DMS114 treated with DMSO at 0.1 percent for 48 hours (cell line): ENCODE data around the gene TMEM185B.
"Not testable (repeated sequence)": the region's sequence is repeated elsewhere in the genome, so short reads cannot be mapped to it uniquely, and the experiment has no call there.

ENCODE experiments used
- DNase-seq: peaks from one replicate; lab custom pipeline; 2025; ENCODE audit not compliant: unreplicated experiment; lab: John Stamatoyannopoulos, UW

The TMEM185B gene

GRCh38 chr2:120209427-120210269 is 13.6 kb downstream of the TMEM185B start:
- no peak for DNase-seq

GRCh38 chr2:120208381-120209353 is 14.5 kb downstream of the TMEM185B start:
- DNase-seq = no peak

GRCh38 chr2:120206022-120206581 is 17.1 kb downstream of the TMEM185B start:
- no peak for DNase-seq

GRCh38 chr2:120204945-120205670 is 18.1 kb downstream of the TMEM185B start:
- DNase-seq = no peak

- no peak for DNase-seq
Observed at GRCh38 chr2:120204417-120204816, 18.8 kb downstream of the TMEM185B start.

GRCh38 chr2:120204022-120204405 is 19.2 kb downstream of the TMEM185B start:
- no peak for DNase-seq

GRCh38 chr2:120203251-120204021 is 19.8 kb downstream of the TMEM185B start:
- DNase-seq = no peak

GRCh38 chr2:120199817-120200459 is 23.3 kb downstream of the TMEM185B start:
- not testable (repeated sequence) for DNase-seq

GRCh38 chr2:120195553-120195952 is 27.6 kb downstream of the TMEM185B start:
- DNase-seq = no peak

- no peak for DNase-seq
Observed at GRCh38 chr2:120192280-120192679, 30.9 kb downstream of the TMEM185B start.

- no peak for DNase-seq
Observed at GRCh38 chr2:120189189-120189588, 34.0 kb downstream of the TMEM185B start.

GRCh38 chr2:120182019-120182560 is 41.1 kb downstream of the TMEM185B start:
- no peak for DNase-seq

GRCh38 chr2:120180066-120180465 is 43.1 kb downstream of the TMEM185B start:
- DNase-seq = no peak

GRCh38 chr2:120179396-120179795 is 43.8 kb downstream of the TMEM185B start:
- no peak for DNase-seq

- DNase-seq = no peak
Observed at GRCh38 chr2:120177973-120178372, 45.2 kb downstream of the TMEM185B start.

GRCh38 chr2:120177001-120177621 is 46.1 kb downstream of the TMEM185B start:
- DNase-seq = no peak

- no peak for DNase-seq
Observed at GRCh38 chr2:120176526-120176925, 46.7 kb downstream of the TMEM185B start.

- DNase-seq = peak; percentile 43
Observed at GRCh38 chr2:120174963-120175581, 48.1 kb downstream of the TMEM185B start.
